NCI-H2196 treated with DMSO at 0.1 percent for 48 hours (cell line): ENCODE data around the gene PDLIM5.
"Not testable (repeated sequence)": the region's sequence is repeated elsewhere in the genome, so short reads cannot be mapped to it uniquely, and the experiment has no call there.

Experiments used
- DNase-seq: peaks from one replicate; lab custom pipeline; 2025; ENCODE audit not compliant: unreplicated experiment; lab: John Stamatoyannopoulos, UW

Gene PDLIM5

GRCh38 chr4:94461506-94461905, 9.8 kb downstream of the PDLIM5 start:
- DNase-seq: no peak

- DNase-seq: no peak
Measured at GRCh38 chr4:94462572-94462971, 10.8 kb downstream of the PDLIM5 start.

- DNase-seq: no peak
Measured at GRCh38 chr4:94463771-94464170, 12.0 kb downstream of the PDLIM5 start.

- no peak for DNase-seq
Measured at GRCh38 chr4:94466371-94466770, 14.6 kb downstream of the PDLIM5 start.

GRCh38 chr4:94466923-94467322, 15.2 kb downstream of the PDLIM5 start:
- no peak for DNase-seq

- DNase-seq: no peak
Measured at GRCh38 chr4:94468093-94468769, 16.5 kb downstream of the PDLIM5 start.

GRCh38 chr4:94469221-94469784, 17.6 kb downstream of the PDLIM5 start:
- DNase-seq: no peak

- no peak for DNase-seq
Measured at GRCh38 chr4:94470132-94470531, 18.4 kb downstream of the PDLIM5 start.

- DNase-seq: not testable (repeated sequence)
Measured at GRCh38 chr4:94470782-94471181, 19.0 kb downstream of the PDLIM5 start.

GRCh38 chr4:94472056-94472826, 20.5 kb downstream of the PDLIM5 start:
- DNase-seq: no peak

- no peak for DNase-seq
Measured at GRCh38 chr4:94475050-94475449, 23.3 kb downstream of the PDLIM5 start.

GRCh38 chr4:94475794-94476193, 24.1 kb downstream of the PDLIM5 start:
- DNase-seq: no peak

- no peak for DNase-seq
Measured at GRCh38 chr4:94477227-94477626, 25.5 kb downstream of the PDLIM5 start.

- DNase-seq: not testable (repeated sequence)
Measured at GRCh38 chr4:94478805-94479204, 27.1 kb downstream of the PDLIM5 start.

GRCh38 chr4:94479358-94480141, 27.8 kb downstream of the PDLIM5 start:
- no peak for DNase-seq

GRCh38 chr4:94480362-94480951, 28.7 kb downstream of the PDLIM5 start:
- DNase-seq: no peak

GRCh38 chr4:94483895-94484294, 32.2 kb downstream of the PDLIM5 start:
- DNase-seq: no peak

GRCh38 chr4:94484818-94485217, 33.1 kb downstream of the PDLIM5 start:
- DNase-seq: no peak

- DNase-seq: no peak
Measured at GRCh38 chr4:94486372-94486801, 34.6 kb downstream of the PDLIM5 start.

- DNase-seq: no peak
Measured at GRCh38 chr4:94488670-94489069, 36.9 kb downstream of the PDLIM5 start.

- no peak for DNase-seq
Measured at GRCh38 chr4:94489098-94489497, 37.4 kb downstream of the PDLIM5 start.
